DND-41 (cell line): ENCODE data around the gene MBD3.
A peak's percentile ranks its signal among the peaks of the same experiment; 100 is the strongest.

Experiments
- ATAC-seq: fragments of 200-7000 bp; cut with Tn5 transposase; 3 replicates; pipeline ENCODE4 v1.9.1; 2021; ENCODE audit warnings: low read depth; ENCODE audit not compliant: insufficient read depth
- DNase-seq: peaks from one replicate; pipeline ENCODE4 v3.0.0-alpha.2; 2020
- H2AFZ ChIP-seq: 2 replicates; pipeline ENCODE4 v1.6.0; 2012; ENCODE audit warnings: low read depth, low read length
- H3K27ac ChIP-seq: 2 replicates; pipeline ENCODE4 v1.5.1; 2012; ENCODE audit warnings: low read length, inconsistent platforms
- H3K27me3 ChIP-seq: fragments of 200-600 bp; sonication (generic); 2 replicates; pipeline ENCODE4 v1.6.0; 2012; ENCODE audit warnings: low read length, mild to moderate bottlenecking, inconsistent platforms; ENCODE audit not compliant: insufficient read depth, poor library complexity
- H3K36me3 ChIP-seq: 2 replicates; pipeline ENCODE4 v1.5.1; 2012; ENCODE audit warnings: low read length, inconsistent platforms; ENCODE audit not compliant: insufficient read depth
- H3K4me1 ChIP-seq: 2 replicates; pipeline ENCODE4 v1.5.1; 2012; ENCODE audit warnings: mild to moderate bottlenecking, low read length; ENCODE audit not compliant: insufficient read depth
- H3K4me2 ChIP-seq: 2 replicates; pipeline ENCODE4 v1.6.0; 2012; ENCODE audit warnings: mild to moderate bottlenecking, moderate library complexity, low read length, inconsistent platforms; ENCODE audit not compliant: insufficient read depth
- H3K4me3 ChIP-seq, 2 experiments: fragments of 200-600 bp in 1 of 2; shearing (Covaris generic) in 1 of 2; 2 replicates each; pipeline ENCODE4 v1.5.1; 2012 to 2016; ENCODE audit warnings: inconsistent platforms in 2 of 2, low read length in 2 of 2, mild to moderate bottlenecking in 2 of 2, low read depth in 1 of 2, moderate library complexity in 1 of 2
- H3K79me2 ChIP-seq: 2 replicates; pipeline ENCODE4 v1.6.0; 2012; ENCODE audit warnings: low read length, inconsistent platforms; ENCODE audit not compliant: insufficient read depth
- H3K9ac ChIP-seq: 2 replicates; pipeline ENCODE4 v1.6.0; 2012; ENCODE audit warnings: low read depth, mild to moderate bottlenecking, inconsistent platforms, low read length, moderate library complexity
- H3K9me3 ChIP-seq: 2 replicates; pipeline ENCODE4 v1.5.1; 2012; ENCODE audit warnings: low read length, moderate library complexity, mild to moderate bottlenecking, inconsistent platforms; ENCODE audit not compliant: insufficient read depth, severe bottlenecking
- H4K20me1 ChIP-seq: 2 replicates; pipeline ENCODE4 v1.6.0; 2012; ENCODE audit warnings: low read length; ENCODE audit not compliant: insufficient read depth
- CTCF ChIP-seq: IDR thresholded peaks from 2 replicates; pipeline ENCODE4 v1.5.1; 2012; ENCODE audit warnings: borderline replicate concordance, low read length, moderate library complexity, mild to moderate bottlenecking; ENCODE audit not compliant: poor library complexity, severe bottlenecking; ENCODE audit errors: extremely low read depth
- EZH2 ChIP-seq: IDR thresholded peaks from 3 replicates; pipeline ENCODE4 v1.6.1; 2012; ENCODE audit warnings: borderline replicate concordance, low read depth, mild to moderate bottlenecking, moderate library complexity, low read length, inconsistent platforms; ENCODE audit not compliant: severe bottlenecking

The MBD3 gene

GRCh38 chr19:1593501-1593772, 772 bp upstream of the MBD3 start:
- DNase-seq (no peak), ATAC-seq (no peak)
- Histone ChIP-seq H2AFZ (peak overlapping the region; percentile 87; the same call in 1 of the 2 replicates), H3K9ac (peak overlapping the region; percentile 77), H3K9me3 (no peaks in the 10 kb centered on the region), H3K27ac (no peak overlapping the region), H3K4me2 (peak overlapping the region; percentile 93), H3K79me2 (peaks cover 50% of the 10 kb centered on the region), H3K4me3 (peak overlapping the region in 1 of 2 experiments; percentile 71; a peak in 2 of 4 replicates), H3K36me3 (peaks cover 54% of the 10 kb centered on the region), H3K4me1 (peaks cover 28% of the 10 kb centered on the region), H3K27me3 (no peaks in the 10 kb centered on the region), H4K20me1 (peaks cover 32% of the 10 kb centered on the region)
- no peak for TF ChIP-seq CTCF
- no peak for TF ChIP-seq EZH2

GRCh38 chr19:1592024-1592754, 476 bp downstream of the MBD3 start:
- peak; percentile 82 for DNase-seq
- peak; percentile 76 for ATAC-seq
- Histone ChIP-seq H3K9me3 (no peaks in the 10 kb centered on the region), H3K9ac (peak overlapping the region; percentile 100), H3K36me3 (peaks cover 41% of the 10 kb centered on the region), H3K27me3 (no peaks in the 10 kb centered on the region), H3K27ac (peak overlapping the region; percentile 96), H4K20me1 (peaks cover 32% of the 10 kb centered on the region), H2AFZ (peak overlapping the region; percentile 79), H3K4me1 (peaks cover 28% of the 10 kb centered on the region), H3K4me3 (peak overlapping the region; percentile 84 to 89), H3K4me2 (peak overlapping the region; percentile 72), H3K79me2 (peaks cover 54% of the 10 kb centered on the region)
- TF ChIP-seq EZH2, result no peak
- no peak for TF ChIP-seq CTCF

GRCh38 chr19:1591421-1592023, 1.1 kb downstream of the MBD3 start:
- Histone ChIP-seq H2AFZ (peak overlapping the region; percentile 71; the same call in 1 of the 2 replicates), H3K79me2 (peaks cover 59% of the 10 kb centered on the region)

More at GRCh38 chr19:1591421-1592023, 1.1 kb downstream of the MBD3 start:
- Histone ChIP-seq H4K20me1 (peaks cover 32% of the 10 kb centered on the region), H3K27me3 (no peaks in the 10 kb centered on the region), H3K4me3 (peak overlapping the region; percentile 84 to 89), H3K4me2 (peak overlapping the region; percentile 72), H3K9ac (peak overlapping the region; percentile 100), H3K36me3 (peaks cover 35% of the 10 kb centered on the region), H3K4me1 (peaks cover 28% of the 10 kb centered on the region), H3K9me3 (no peaks in the 10 kb centered on the region), H3K27ac (peak overlapping the region; percentile 96)
- no peak for TF ChIP-seq CTCF
- TF ChIP-seq EZH2, result no peak
- no peak for ATAC-seq
- no peak for DNase-seq
